PC-3 (cell line): ENCODE data around the gene ADD3. TPM values are rescaled to one million over a fixed set of nuclear protein-coding genes. Genes with fewer than 3 reads are reported as not detected.

ENCODE experiments used
- ATAC-seq: fragments of 200-7000 bp; cut with Tn5 transposase; 2 replicates; pipeline ENCODE4 v1.9.1; 2020; ENCODE audit warnings: mild to moderate bottlenecking, moderate library complexity
- BruUV-seq: library from RNA; stranded (reverse); fragments of 400-500 nt; replicated peaks from 2 replicates; lab custom pipeline; 2021; lab: Mats Ljungman, UMichigan
- CTCF ChIA-PET: fragments of 300-600 bp; sonication (Branson Sonifier 250); formaldehyde crosslinking; loops from one replicate; lab custom pipeline; 2022; ENCODE audit warnings: antibody characterized with exemption; lab: Charles Lee
- POLR2A ChIA-PET: fragments of 300-600 bp; sonication (Branson Sonifier 250); formaldehyde crosslinking; loops from one replicate; lab custom pipeline; 2022; ENCODE audit warnings: antibody characterized with exemption; ENCODE audit not compliant: unreplicated experiment; lab: Charles Lee
- DNase-seq: peaks from one replicate; pipeline ENCODE4 v3.0.0-alpha.2; 2015
- H2AFZ ChIP-seq: fragments of 300-600 bp; sonication (generic); 2 replicates; pipeline ENCODE4 v1.6.0; 2016; ENCODE audit warnings: antibody characterized with exemption, low read length
- H3F3A ChIP-seq: fragments of 300-600 bp; sonication (generic); one replicate; pipeline ENCODE4 v1.6.0; 2017; ENCODE audit warnings: antibody characterized with exemption, low read length, control low read depth, mild to moderate bottlenecking; ENCODE audit not compliant: unreplicated experiment
- H3K27ac ChIP-seq: fragments of 300-600 bp; sonication (generic); 2 replicates; pipeline ENCODE4 v1.5.1; 2016; ENCODE audit warnings: mild to moderate bottlenecking, low read length
- H3K27me3 ChIP-seq: fragments of 300-600 bp; sonication (generic); 2 replicates; pipeline ENCODE4 v1.6.1; 2016; ENCODE audit warnings: low read length, mixed read lengths
- H3K36me3 ChIP-seq: fragments of 300-600 bp; sonication (generic); 2 replicates; pipeline ENCODE4 v1.6.1; 2016; ENCODE audit warnings: low read depth, mixed run types, low read length, mixed read lengths
- H3K4me1 ChIP-seq: fragments of 300-600 bp; sonication (generic); 2 replicates; pipeline ENCODE4 v1.5.1; 2016; ENCODE audit warnings: low read length; ENCODE audit not compliant: insufficient read depth
- H3K4me2 ChIP-seq: fragments of 300-600 bp; sonication (generic); 2 replicates; pipeline ENCODE4 v1.6.0; 2016; ENCODE audit warnings: low read length
- H3K4me3 ChIP-seq: fragments of 300-600 bp; sonication (generic); 2 replicates; pipeline ENCODE4 v1.5.1; 2016; ENCODE audit warnings: mild to moderate bottlenecking, low read length, mixed read lengths
- H3K79me2 ChIP-seq: fragments of 300-600 bp; sonication (generic); 2 replicates; pipeline ENCODE4 v1.6.1; 2017; ENCODE audit warnings: low read length, mixed read lengths
- H3K9ac ChIP-seq: fragments of 300-600 bp; sonication (generic); 2 replicates; pipeline ENCODE4 v1.6.0; 2016; ENCODE audit warnings: mild to moderate bottlenecking, low read length
- H3K9me2 ChIP-seq: fragments of 300-600 bp; sonication (generic); replicated peaks from 2 replicates; pipeline ENCODE4 v1.6.1; 2016; ENCODE audit warnings: mixed run types, low read length, mixed read lengths
- H3K9me3 ChIP-seq: fragments of 300-600 bp; sonication (generic); 2 replicates; pipeline ENCODE4 v1.6.1; 2016; ENCODE audit warnings: low read length, mixed read lengths
- H4K20me1 ChIP-seq: fragments of 300-600 bp; sonication (generic); 2 replicates; pipeline ENCODE4 v1.6.1; 2016; ENCODE audit warnings: low read length, mixed read lengths
- EZH2 ChIP-seq: fragments of 300-600 bp; sonication (generic); IDR thresholded peaks from one replicate; pipeline ENCODE4 v1.6.1; 2017; ENCODE audit warnings: antibody characterized with exemption, mild to moderate bottlenecking, low read length; ENCODE audit not compliant: unreplicated experiment
- EZH2phosphoT487 ChIP-seq: fragments of 300-600 bp; sonication (generic); IDR thresholded peaks from 2 replicates; pipeline ENCODE4 v1.6.1; 2018; ENCODE audit warnings: mild to moderate bottlenecking, antibody characterized with exemption, low read length, borderline replicate concordance
- intact Hi-C: fragments of 100-400 bp; cut with micrococcal nuclease; formaldehyde crosslinking; loops from 2 replicates; pipeline ENCODE4 v1.9.0; 2023
- total RNA-seq: library from RNA; depleted of rRNA; stranded (reverse); fragments of >200 nt; gene quantifications from 2 replicates; pipeline ENCODE4 v1.2.3, GENCODE V29; 2014
- TF ChIP-seq, protein P1 (sequence below): fragments of 300-600 bp; sonication (generic); conservative IDR thresholded peaks from 2 replicates; pipeline ENCODE4 v1.5.1; 2017; ENCODE audit warnings: antibody characterized with exemption, low read depth, mild to moderate bottlenecking, low read length

The ADD3 gene
- total RNA-seq, 1 experiment from 2014 or later, result 25.7 TPM

DNA sequence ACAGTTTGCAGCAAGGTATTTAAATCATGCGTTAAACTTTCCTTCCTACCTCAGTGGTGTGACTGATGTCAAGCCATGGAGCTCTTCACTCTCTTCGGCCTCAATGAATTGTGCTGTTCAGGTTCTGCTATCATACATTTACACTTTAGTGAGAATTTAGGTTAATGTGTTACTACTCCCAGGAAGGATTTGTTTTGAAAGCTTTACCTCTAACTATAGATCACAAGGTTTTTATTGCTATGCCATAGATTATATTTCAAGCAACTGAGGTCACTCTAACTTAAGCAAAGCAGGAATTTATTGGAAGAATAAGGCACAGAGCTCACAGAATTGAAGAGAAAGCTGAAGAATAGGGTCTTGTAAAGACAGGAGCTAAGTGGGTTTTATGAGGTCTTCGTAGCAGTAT is 11.0 kb upstream of the ADD3 start:
- BruUV-seq, result no TSS peak

DNA sequence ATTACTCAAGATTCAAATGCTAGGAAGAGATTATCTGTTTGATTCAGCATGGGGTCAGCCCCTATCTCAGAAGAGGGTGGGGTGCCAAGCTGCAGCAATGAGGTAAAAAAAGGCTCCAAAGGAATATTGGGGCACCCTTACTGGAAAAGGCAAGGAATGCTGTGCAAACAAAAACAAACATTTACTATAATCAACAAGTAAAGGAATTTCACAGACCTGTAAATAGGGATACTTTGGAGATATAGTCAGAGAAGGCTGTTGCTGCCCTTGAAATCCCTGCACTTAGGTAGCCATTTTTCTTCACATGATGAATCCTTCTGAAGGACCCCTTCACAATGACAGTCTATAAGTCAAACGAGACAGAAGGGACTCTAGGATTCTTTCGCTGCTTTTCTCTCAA is 10.6 kb upstream of the ADD3 start:
- no TSS peak for BruUV-seq
- H3K9ac ChIP-seq, result no peak overlapping the region
- intact Hi-C loops, result no loop called here

More for the DNA sequence above, 11.0 kb upstream of the ADD3 start:
- H4K20me1 ChIP-seq, result no peaks in the 10 kb centered on the region
- H3K27me3 ChIP-seq, result no peaks in the 10 kb centered on the region
- H2AFZ ChIP-seq, result peak overlapping the region; percentile 40; the same call in 1 of the 2 replicates
- no peaks in the 10 kb centered on the region for H3K79me2 ChIP-seq
- H3K27ac ChIP-seq, result peak overlapping the region; percentile 19
- no peaks in the 10 kb centered on the region for H3K36me3 ChIP-seq
- DNase-seq (no peak), ATAC-seq (no peak)
- H3K4me2 ChIP-seq, result peak overlapping the region; percentile 27; the same call in 1 of the 2 replicates
- POLR2A ChIA-PET, result no interaction called here
- H3F3A ChIP-seq, result no peaks in the 10 kb centered on the region
- peaks cover 9% of the 10 kb centered on the region for H3K4me1 ChIP-seq
- intact Hi-C loops, result no loop called here
- TF ChIP-seq, protein P1, sequence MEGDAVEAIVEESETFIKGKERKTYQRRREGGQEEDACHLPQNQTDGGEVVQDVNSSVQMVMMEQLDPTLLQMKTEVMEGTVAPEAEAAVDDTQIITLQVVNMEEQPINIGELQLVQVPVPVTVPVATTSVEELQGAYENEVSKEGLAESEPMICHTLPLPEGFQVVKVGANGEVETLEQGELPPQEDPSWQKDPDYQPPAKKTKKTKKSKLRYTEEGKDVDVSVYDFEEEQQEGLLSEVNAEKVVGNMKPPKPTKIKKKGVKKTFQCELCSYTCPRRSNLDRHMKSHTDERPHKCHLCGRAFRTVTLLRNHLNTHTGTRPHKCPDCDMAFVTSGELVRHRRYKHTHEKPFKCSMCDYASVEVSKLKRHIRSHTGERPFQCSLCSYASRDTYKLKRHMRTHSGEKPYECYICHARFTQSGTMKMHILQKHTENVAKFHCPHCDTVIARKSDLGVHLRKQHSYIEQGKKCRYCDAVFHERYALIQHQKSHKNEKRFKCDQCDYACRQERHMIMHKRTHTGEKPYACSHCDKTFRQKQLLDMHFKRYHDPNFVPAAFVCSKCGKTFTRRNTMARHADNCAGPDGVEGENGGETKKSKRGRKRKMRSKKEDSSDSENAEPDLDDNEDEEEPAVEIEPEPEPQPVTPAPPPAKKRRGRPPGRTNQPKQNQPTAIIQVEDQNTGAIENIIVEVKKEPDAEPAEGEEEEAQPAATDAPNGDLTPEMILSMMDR, result no peak
- no peak for TF ChIP-seq EZH2phosphoT487
- no peak for TF ChIP-seq EZH2
- H3K4me3 ChIP-seq, result no peak overlapping the region
- CTCF ChIA-PET, result no interaction called here
- no peak overlapping the region for H3K9ac ChIP-seq
- H3K9me3 ChIP-seq, result no peaks in the 10 kb centered on the region
- no peaks in the 10 kb centered on the region for H3K9me2 ChIP-seq

DNA sequence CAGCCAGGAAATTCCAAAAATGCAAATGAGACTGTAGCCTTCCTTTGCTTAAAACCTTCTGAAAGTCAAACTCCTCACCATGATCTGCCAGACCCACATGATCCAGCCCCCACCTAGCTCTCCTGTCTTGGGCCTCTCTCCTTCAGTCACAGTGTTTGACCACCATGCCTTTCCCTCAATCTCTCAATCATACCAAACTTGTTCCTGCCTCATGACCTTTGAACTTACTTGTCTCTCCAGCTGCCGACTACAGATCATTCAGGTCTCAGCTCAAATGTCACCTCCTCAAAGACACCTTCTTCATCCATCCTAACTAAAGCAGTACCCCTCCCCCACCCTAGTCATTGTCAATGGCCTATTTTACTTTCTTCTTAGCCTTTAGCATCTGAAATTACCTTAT is 9.3 kb upstream of the ADD3 start:
- no peak for TF ChIP-seq EZH2
- TF ChIP-seq, protein P1, result no peak
- TF ChIP-seq EZH2phosphoT487, result no peak
- Histone ChIP-seq H3K4me1 (peaks cover 16% of the 10 kb centered on the region), H3F3A (no peaks in the 10 kb centered on the region), H3K27me3 (no peaks in the 10 kb centered on the region), H3K9me2 (no peaks in the 10 kb centered on the region), H3K9me3 (no peaks in the 10 kb centered on the region), H4K20me1 (no peaks in the 10 kb centered on the region), H3K4me2 (no peak overlapping the region), H3K4me3 (no peak overlapping the region), H2AFZ (no peak overlapping the region), H3K36me3 (no peaks in the 10 kb centered on the region), H3K79me2 (no peaks in the 10 kb centered on the region), H3K27ac (no peak overlapping the region), H3K9ac (no peak overlapping the region)
- POLR2A ChIA-PET, result no interaction called here
- ATAC-seq (no peak), DNase-seq (no peak)
- CTCF ChIA-PET, result no interaction called here
- BruUV-seq, result no TSS peak
- intact Hi-C loops, result no loop called here

More for the DNA sequence above, 10.6 kb upstream of the ADD3 start:
- no peak overlapping the region for H2AFZ ChIP-seq
- no peak for TF ChIP-seq EZH2phosphoT487
- TF ChIP-seq, protein P1, result no peak
- no peak for TF ChIP-seq EZH2
- no peak for ATAC-seq
- no peaks in the 10 kb centered on the region for H3K79me2 ChIP-seq
- H3F3A ChIP-seq, result no peaks in the 10 kb centered on the region
- CTCF ChIA-PET, result no interaction called here
- POLR2A ChIA-PET, result no interaction called here
- no peak overlapping the region for H3K4me2 ChIP-seq
- no peaks in the 10 kb centered on the region for H3K36me3 ChIP-seq
- no peaks in the 10 kb centered on the region for H4K20me1 ChIP-seq
- H3K9me3 ChIP-seq, result no peaks in the 10 kb centered on the region
- no peak overlapping the region for H3K4me3 ChIP-seq
- H3K9me2 ChIP-seq, result no peaks in the 10 kb centered on the region
- H3K27me3 ChIP-seq, result no peaks in the 10 kb centered on the region
- no peak for DNase-seq
- H3K4me1 ChIP-seq, result peaks cover 9% of the 10 kb centered on the region
- H3K27ac ChIP-seq, result no peak overlapping the region
